GM18505 (cell line): ENCODE results near the gene PCSK6.
"Not testable (repeated sequence)": the region's sequence is repeated elsewhere in the genome, so short reads cannot be mapped to it uniquely, and the experiment has no call there.

Source experiments
- ATAC-seq: cut with Tn5 transposase; IDR thresholded peaks from one replicate; pipeline ENCODE4 v1.9.1; 2021; ENCODE audit not compliant: unreplicated experiment
- POLR2A ChIP-seq: IDR thresholded peaks from 4 replicates; pipeline ENCODE4 v1.6.1; 2011; ENCODE audit warnings: borderline replicate concordance; ENCODE audit not compliant: insufficient read depth, insufficient read length; ENCODE audit errors: extremely low read depth

Gene PCSK6

DNA sequence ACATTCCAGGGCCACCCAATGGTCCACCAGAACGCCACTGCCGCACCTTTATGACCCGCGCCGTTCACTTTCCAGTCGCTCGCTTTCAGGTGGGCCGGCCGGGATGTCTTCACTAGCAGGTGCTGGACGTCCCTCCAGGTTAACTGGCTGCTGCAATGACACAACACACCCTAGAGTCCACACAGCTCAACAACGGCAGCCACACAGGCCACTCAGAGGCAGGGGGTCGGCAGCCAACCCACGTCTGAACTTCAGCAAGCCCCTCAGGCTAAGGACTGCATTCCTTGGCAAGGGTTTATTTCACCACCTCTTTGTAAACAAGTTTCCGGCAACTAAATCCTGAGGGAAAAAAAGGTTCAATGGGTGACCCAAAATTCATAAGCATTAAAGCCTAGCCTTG, 105.2 kb downstream of the PCSK6 start:
- ATAC-seq = no peak
- TF ChIP-seq POLR2A = no peak

GRCh38 chr15:101382544-101382943, 107.0 kb downstream of the PCSK6 start:
- no peak for TF ChIP-seq POLR2A
- no peak for ATAC-seq

- no peak for ATAC-seq
- no peak for TF ChIP-seq POLR2A
Measured at GRCh38 chr15:101381671-101382212, 107.8 kb downstream of the PCSK6 start.

GRCh38 chr15:101380146-101380545, 109.4 kb downstream of the PCSK6 start:
- ATAC-seq = no peak
- no peak for TF ChIP-seq POLR2A

GRCh38 chr15:101379647-101380046, 109.9 kb downstream of the PCSK6 start:
- ATAC-seq = no peak
- no peak for TF ChIP-seq POLR2A

DNA sequence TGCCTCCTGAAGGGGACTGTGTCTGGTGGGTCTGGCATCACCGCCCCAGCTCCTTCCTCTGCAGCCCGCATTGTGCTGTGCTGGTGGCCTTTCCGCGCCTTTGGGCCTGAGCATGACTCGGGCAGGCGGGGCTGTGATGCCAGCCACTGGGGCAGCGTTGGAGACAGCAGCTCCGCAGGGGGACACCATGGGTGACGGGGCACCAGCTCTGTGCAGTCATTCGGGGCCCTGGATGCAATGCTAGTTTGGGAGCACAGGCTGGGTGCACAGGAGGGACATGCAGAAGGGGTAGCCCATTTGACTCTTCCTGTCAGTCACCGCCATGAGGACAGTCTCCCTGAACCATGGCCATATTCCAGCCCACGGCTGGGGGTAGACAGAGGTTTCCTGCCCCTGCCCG, 110.6 kb downstream of the PCSK6 start:
- TF ChIP-seq POLR2A = no peak
- ATAC-seq = no peak

DNA sequence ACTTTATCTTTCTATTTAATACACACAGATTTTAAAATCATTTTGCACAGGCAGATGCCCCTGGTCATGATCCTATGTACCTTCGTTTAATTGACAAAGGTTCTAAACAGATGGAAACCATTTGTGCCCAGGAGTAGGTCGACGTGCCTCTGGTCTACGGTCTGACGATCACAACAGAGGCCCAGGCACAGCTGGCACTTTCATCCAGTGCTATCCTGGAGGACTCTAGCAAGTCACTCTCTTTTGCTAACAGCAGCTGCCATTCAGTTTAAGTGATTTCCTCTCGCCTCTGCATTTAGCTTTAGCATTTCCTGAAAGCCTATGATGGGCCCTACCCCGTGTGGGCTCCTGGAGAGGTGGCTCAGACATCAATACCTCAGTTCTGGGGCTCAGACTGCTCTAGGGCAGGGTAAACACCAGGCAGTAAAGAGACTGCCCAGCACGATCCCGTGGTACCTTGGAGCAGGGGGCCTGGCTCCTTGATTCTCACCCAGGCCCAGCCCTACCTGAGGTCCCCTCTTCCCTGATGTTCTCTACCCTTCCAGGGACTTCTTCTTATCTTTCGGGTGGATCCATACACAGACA, 111.2 kb downstream of the PCSK6 start:
- no peak for ATAC-seq
- no peak for TF ChIP-seq POLR2A

DNA sequence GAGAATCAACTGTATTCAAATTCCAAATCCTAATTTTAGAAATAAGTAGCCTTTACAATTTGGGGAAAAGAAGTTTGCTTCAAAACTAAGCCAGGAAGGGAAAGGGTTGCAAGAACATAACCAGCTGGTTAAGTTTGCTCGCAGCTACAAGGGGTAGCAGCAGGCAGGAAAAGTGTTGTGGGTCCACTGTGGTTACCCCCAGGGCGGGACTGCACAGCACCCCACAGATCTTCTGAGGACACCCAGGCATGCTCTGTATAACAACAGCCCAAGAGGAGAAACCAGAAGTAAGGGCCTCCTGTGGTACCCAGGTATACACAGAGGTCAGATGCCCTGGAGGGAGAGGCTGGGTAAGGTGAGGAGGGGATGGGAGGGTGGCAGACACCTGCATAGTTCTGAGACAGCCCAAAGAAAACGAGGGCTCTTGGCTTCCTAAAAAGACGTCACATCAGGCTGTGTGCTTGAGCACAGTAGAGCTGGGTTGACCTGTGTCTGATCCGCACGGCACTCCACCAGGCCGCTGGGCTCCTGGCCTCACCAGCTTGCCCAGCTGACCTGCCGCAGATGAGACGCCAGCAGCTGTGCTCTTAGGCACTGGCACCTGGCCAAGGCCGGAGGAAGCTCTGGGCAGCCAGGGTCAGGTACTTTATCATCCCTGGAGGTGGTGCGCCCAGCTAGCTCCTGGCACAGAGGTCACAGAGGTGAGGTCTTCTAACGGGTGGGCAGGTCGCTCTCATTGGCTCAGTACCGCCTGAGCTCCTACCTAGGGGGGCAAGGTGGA, 112.7 kb downstream of the PCSK6 start:
- no peak for TF ChIP-seq POLR2A
- no peak for ATAC-seq

GRCh38 chr15:101375006-101375405, 114.5 kb downstream of the PCSK6 start:
- ATAC-seq = not testable (repeated sequence)

GRCh38 chr15:101374326-101374725, 115.2 kb downstream of the PCSK6 start:
- no peak for ATAC-seq
- no peak for TF ChIP-seq POLR2A

- no peak for TF ChIP-seq POLR2A
- no peak for ATAC-seq
Measured at GRCh38 chr15:101373577-101373976, 115.9 kb downstream of the PCSK6 start.

- TF ChIP-seq POLR2A = no peak
- no peak for ATAC-seq
Measured at GRCh38 chr15:101372960-101373525, 116.5 kb downstream of the PCSK6 start.

GRCh38 chr15:101372149-101372577, 117.3 kb downstream of the PCSK6 start:
- no peak for ATAC-seq
- TF ChIP-seq POLR2A = no peak

DNA sequence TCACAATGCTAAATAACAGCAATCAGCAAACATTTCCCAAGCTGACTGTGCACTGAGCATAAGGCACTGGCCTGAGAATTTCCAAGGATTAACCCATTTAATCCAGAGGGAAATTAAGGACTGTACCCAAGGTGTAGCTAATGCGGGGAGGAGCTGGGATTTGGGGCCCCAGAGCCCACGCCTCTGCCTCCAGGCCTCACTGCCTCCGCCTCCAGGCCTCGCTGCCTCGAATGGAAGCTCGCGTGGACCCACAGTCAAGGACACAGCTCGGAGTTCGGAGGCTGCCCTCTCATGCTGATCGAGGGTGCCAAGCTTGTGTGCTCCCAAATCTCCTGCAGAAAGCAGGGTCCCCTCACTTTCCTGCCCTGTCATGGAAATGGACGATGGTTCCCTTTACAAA, 118.0 kb downstream of the PCSK6 start:
- no peak for TF ChIP-seq POLR2A
- no peak for ATAC-seq

- no peak for TF ChIP-seq POLR2A
- no peak for ATAC-seq
Measured at GRCh38 chr15:101371081-101371480, 118.4 kb downstream of the PCSK6 start.
